Right lobe of liver (tissue), 4 donors: ENCODE measurements around the gene CCNF.

Experiments used
- CTCF ChIP-seq, 4 donors: fragments of 200-600 bp in 3 of 4; fragments of 450-650 bp in 1 of 4; IDR thresholded peaks; one replicate each; pipeline versions ENCODE4 v1.5.1 to v1.8.0; 2016 to 2022; ENCODE audit warnings: antibody characterized with exemption in 4 of 4, mild to moderate bottlenecking in 2 of 4
- POLR2A ChIP-seq: fragments of 450-650 bp; IDR thresholded peaks from one replicate; pipeline ENCODE4 v1.6.1; 2017; ENCODE audit warnings: antibody characterized with exemption, mild to moderate bottlenecking
- donor health status: DM: no; HTN: no; CAD: no.
- donor health status: DM: no; HTN: no; CAD: no.
- donor health status: DM: no; HTN: yes; CAD: no.

- no peak for TF ChIP-seq CTCF (IDR thresholded peaks at IDR 0.05)
- no peak for TF ChIP-seq POLR2A
Measured at GRCh38 chr16:2432286-2432685, 3.0 kb downstream of the CCNF start.
